PC-9 (cell line): ENCODE measurements around the gene FASTKD1. TPM values are rescaled to one million over a fixed set of nuclear protein-coding genes. Genes with fewer than 3 reads are reported as not detected.

Experiments
- BruUV-seq: library from RNA; stranded (reverse); fragments of 400-500 nt; replicated peaks from 2 replicates; lab custom pipeline; 2021; lab: Mats Ljungman, UMichigan
- CTCF ChIA-PET: fragments of 300-600 bp; sonication (Branson Sonifier 250); formaldehyde crosslinking; loops from one replicate; lab custom pipeline; 2022; ENCODE audit warnings: antibody characterized with exemption; lab: Charles Lee
- POLR2A ChIA-PET: fragments of 300-600 bp; sonication (Branson Sonifier 250); formaldehyde crosslinking; loops from one replicate; lab custom pipeline; 2022; ENCODE audit warnings: antibody characterized with exemption; ENCODE audit not compliant: unreplicated experiment; lab: Charles Lee
- DNase-seq, 2 experiments: peaks; one replicate each; pipeline versions ENCODE4 v3.0.0 to v3.0.0-alpha.2; 2015 to 2022; ENCODE audit warnings: mixed read lengths in 1 of 2
- H2AFZ ChIP-seq: fragments of 200-600 bp; sonication (generic); 2 replicates; pipeline ENCODE4 v1.8.1; 2017; ENCODE audit warnings: antibody characterized with exemption
- H3F3A ChIP-seq: fragments of 200-600 bp; sonication (generic); 2 replicates; pipeline ENCODE4 v1.8.1; 2017; ENCODE audit warnings: antibody characterized with exemption, mild to moderate bottlenecking, low read depth; ENCODE audit not compliant: insufficient read depth
- H3K27ac ChIP-seq: fragments of 200-600 bp; sonication (generic); 2 replicates; pipeline ENCODE4 v1.6.1; 2016; ENCODE audit warnings: mixed run types
- H3K27me3 ChIP-seq: fragments of 200-600 bp; sonication (generic); 2 replicates; pipeline ENCODE4 v1.6.1; 2016; ENCODE audit warnings: low read depth, mixed run types; ENCODE audit not compliant: insufficient read depth
- H3K36me3 ChIP-seq: fragments of 200-600 bp; sonication (generic); 2 replicates; pipeline ENCODE4 v1.6.1; 2016; ENCODE audit warnings: low read depth, mixed run types
- H3K4me1 ChIP-seq: fragments of 200-600 bp; sonication (generic); replicated peaks from 2 replicates; pipeline ENCODE4 v1.6.1; 2016; ENCODE audit warnings: mixed run types; ENCODE audit not compliant: insufficient read depth
- H3K4me2 ChIP-seq: fragments of 200-600 bp; sonication (generic); 2 replicates; pipeline ENCODE4 v1.6.1; 2017; ENCODE audit warnings: mixed run types
- H3K4me3 ChIP-seq: fragments of 200-600 bp; sonication (generic); 2 replicates; pipeline ENCODE4 v1.6.1; 2016; ENCODE audit warnings: mixed run types
- H3K79me2 ChIP-seq: fragments of 200-600 bp; sonication (generic); 2 replicates; pipeline ENCODE4 v1.6.1; 2017; ENCODE audit warnings: low read depth, mixed run types
- H3K9me2 ChIP-seq: fragments of 200-600 bp; sonication (generic); 2 replicates; pipeline ENCODE4 v1.8.1; 2017; ENCODE audit warnings: mild to moderate bottlenecking; ENCODE audit not compliant: insufficient read depth
- H3K9me3 ChIP-seq: fragments of 200-600 bp; sonication (generic); 2 replicates; pipeline ENCODE4 v1.8.1; 2016; ENCODE audit warnings: low read depth; ENCODE audit not compliant: insufficient read depth
- H4K20me1 ChIP-seq: fragments of 200-600 bp; sonication (generic); 2 replicates; pipeline ENCODE4 v1.8.1; 2017; ENCODE audit not compliant: insufficient read depth
- CTCF ChIP-seq: fragments of 200-600 bp; sonication (generic); conservative IDR thresholded peaks from 2 replicates; pipeline ENCODE4 v1.6.1; 2017; ENCODE audit warnings: mixed run types, antibody characterized with exemption, mild to moderate bottlenecking, moderate library complexity
- EZH2 ChIP-seq: fragments of 200-600 bp; sonication (generic); IDR thresholded peaks from 2 replicates; pipeline ENCODE4 v1.8.0; 2017; ENCODE audit warnings: antibody characterized with exemption, low read depth
- intact Hi-C: fragments of 100-400 bp; cut with micrococcal nuclease; formaldehyde crosslinking; loops from one replicate; pipeline ENCODE4 v1.10.0; 2022; ENCODE audit not compliant: unreplicated experiment
- total RNA-seq: library from RNA; stranded (reverse); gene quantifications from 2 replicates; pipeline ENCODE4 v1.2.3, GENCODE V29; 2021

Gene FASTKD1
- total RNA-seq, 1 experiment from 2014 or later = 22.5 TPM

GRCh38 chr2:169495310-169495928, 78.2 kb downstream of the FASTKD1 start:
- no peaks in the 10 kb centered on the region for H3F3A ChIP-seq
- no TSS peak for BruUV-seq
- no peak overlapping the region for H3K27ac ChIP-seq
- H3K4me1 ChIP-seq = no peaks in the 10 kb centered on the region
- no peaks in the 10 kb centered on the region for H3K36me3 ChIP-seq
- no peaks in the 10 kb centered on the region for H3K27me3 ChIP-seq
- H4K20me1 ChIP-seq = no peaks in the 10 kb centered on the region
- no peak overlapping the region for H3K4me2 ChIP-seq
- H3K9me3 ChIP-seq = no peaks in the 10 kb centered on the region
- CTCF ChIA-PET = no interaction called here
- H2AFZ ChIP-seq = no peak overlapping the region
- no peak for DNase-seq
- H3K4me3 ChIP-seq = no peak overlapping the region
- POLR2A ChIA-PET = no interaction called here
- TF ChIP-seq CTCF (no peak), EZH2 (no peak)
- no peaks in the 10 kb centered on the region for H3K79me2 ChIP-seq
- intact Hi-C loops = no loop called here
- no peaks in the 10 kb centered on the region for H3K9me2 ChIP-seq

GRCh38 chr2:169493360-169493759, 80.3 kb downstream of the FASTKD1 start:
- no peak for DNase-seq
- no peak overlapping the region for H3K4me3 ChIP-seq
- no peaks in the 10 kb centered on the region for H3F3A ChIP-seq
- CTCF ChIA-PET = no interaction called here
- no peaks in the 10 kb centered on the region for H3K79me2 ChIP-seq
- no peaks in the 10 kb centered on the region for H3K27me3 ChIP-seq
- no peak overlapping the region for H3K27ac ChIP-seq
- intact Hi-C loops = no loop called here
- no peaks in the 10 kb centered on the region for H3K36me3 ChIP-seq
- BruUV-seq = no TSS peak
- POLR2A ChIA-PET = no interaction called here
- no peaks in the 10 kb centered on the region for H4K20me1 ChIP-seq
- no peak overlapping the region for H3K4me2 ChIP-seq
- TF ChIP-seq EZH2 (no peak), CTCF (no peak)
- H3K4me1 ChIP-seq = no peaks in the 10 kb centered on the region
- H3K9me3 ChIP-seq = no peaks in the 10 kb centered on the region
- H2AFZ ChIP-seq = no peak overlapping the region
- no peaks in the 10 kb centered on the region for H3K9me2 ChIP-seq

- TF ChIP-seq CTCF (no peak), EZH2 (no peak)
- no TSS peak for BruUV-seq
- no peaks in the 10 kb centered on the region for H3K27me3 ChIP-seq
- no peak overlapping the region for H2AFZ ChIP-seq
- CTCF ChIA-PET = no interaction called here
- H3K27ac ChIP-seq = no peak overlapping the region
- POLR2A ChIA-PET = no interaction called here
- no peaks in the 10 kb centered on the region for H3K9me2 ChIP-seq
- intact Hi-C loops = no loop called here
- no peak overlapping the region for H3K4me3 ChIP-seq
- no peaks in the 10 kb centered on the region for H3K79me2 ChIP-seq
- no peaks in the 10 kb centered on the region for H3K9me3 ChIP-seq
- H4K20me1 ChIP-seq = no peaks in the 10 kb centered on the region
- no peaks in the 10 kb centered on the region for H3K4me1 ChIP-seq
- no peak for DNase-seq
- no peaks in the 10 kb centered on the region for H3K36me3 ChIP-seq
- no peak overlapping the region for H3K4me2 ChIP-seq
- H3F3A ChIP-seq = no peaks in the 10 kb centered on the region
Measured at GRCh38 chr2:169491378-169491777, 82.3 kb downstream of the FASTKD1 start.
